ENCODE results near the gene BTN2A1.

DNA sequence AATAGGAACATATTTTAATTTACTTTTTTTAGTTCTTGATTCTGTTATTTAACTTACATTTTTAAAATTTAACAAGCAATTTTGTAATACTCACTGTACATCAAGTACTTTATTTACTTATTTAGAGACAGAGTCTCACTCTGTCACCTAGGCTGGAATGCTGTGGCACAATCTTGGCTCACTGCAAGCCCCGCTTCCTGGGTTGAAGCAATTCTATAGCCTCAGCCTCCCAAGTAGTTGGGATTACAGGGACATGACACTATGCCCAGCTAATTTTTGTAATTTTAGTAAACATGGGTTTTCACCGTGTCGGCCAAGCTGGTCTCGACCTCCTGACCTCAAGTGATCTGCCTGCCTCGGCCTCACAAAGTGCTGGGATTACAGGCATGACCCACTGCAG is 10.5 kb upstream of the BTN2A1 start:
- TF ChIP-seq MAX (IDR thresholded peaks at IDR 0.05; ENCODE audit: low read depth) (no peak), CHD2 (IDR thresholded peaks at IDR 0.05; ENCODE audit: low read length, partially characterized antibody) (no peak), EZH2phosphoT487 (IDR thresholded peaks at IDR 0.05; ENCODE audit: borderline replicate concordance, low read depth) (no peak), SMC3 (IDR thresholded peaks at IDR 0.05; ENCODE audit: low read depth, low read length) (no peak), JUND (IDR thresholded peaks at IDR 0.05) (no peak), POLR2AphosphoS5 (IDR thresholded peaks at IDR 0.05; ENCODE audit: low read depth, low read length) (no peak), EP300 (IDR thresholded peaks at IDR 0.05; ENCODE audit: borderline replicate concordance in 1 of 2, low read depth in 1 of 2, low read length in 1 of 2) (no peak), NRF1 (IDR thresholded peaks at IDR 0.05; ENCODE audit: low read depth, low read length) (no peak)
- TF ChIP-seq, protein P1, sequence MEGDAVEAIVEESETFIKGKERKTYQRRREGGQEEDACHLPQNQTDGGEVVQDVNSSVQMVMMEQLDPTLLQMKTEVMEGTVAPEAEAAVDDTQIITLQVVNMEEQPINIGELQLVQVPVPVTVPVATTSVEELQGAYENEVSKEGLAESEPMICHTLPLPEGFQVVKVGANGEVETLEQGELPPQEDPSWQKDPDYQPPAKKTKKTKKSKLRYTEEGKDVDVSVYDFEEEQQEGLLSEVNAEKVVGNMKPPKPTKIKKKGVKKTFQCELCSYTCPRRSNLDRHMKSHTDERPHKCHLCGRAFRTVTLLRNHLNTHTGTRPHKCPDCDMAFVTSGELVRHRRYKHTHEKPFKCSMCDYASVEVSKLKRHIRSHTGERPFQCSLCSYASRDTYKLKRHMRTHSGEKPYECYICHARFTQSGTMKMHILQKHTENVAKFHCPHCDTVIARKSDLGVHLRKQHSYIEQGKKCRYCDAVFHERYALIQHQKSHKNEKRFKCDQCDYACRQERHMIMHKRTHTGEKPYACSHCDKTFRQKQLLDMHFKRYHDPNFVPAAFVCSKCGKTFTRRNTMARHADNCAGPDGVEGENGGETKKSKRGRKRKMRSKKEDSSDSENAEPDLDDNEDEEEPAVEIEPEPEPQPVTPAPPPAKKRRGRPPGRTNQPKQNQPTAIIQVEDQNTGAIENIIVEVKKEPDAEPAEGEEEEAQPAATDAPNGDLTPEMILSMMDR (IDR thresholded peaks at IDR 0.05), result no peak
- TF ChIP-seq, protein P2, sequence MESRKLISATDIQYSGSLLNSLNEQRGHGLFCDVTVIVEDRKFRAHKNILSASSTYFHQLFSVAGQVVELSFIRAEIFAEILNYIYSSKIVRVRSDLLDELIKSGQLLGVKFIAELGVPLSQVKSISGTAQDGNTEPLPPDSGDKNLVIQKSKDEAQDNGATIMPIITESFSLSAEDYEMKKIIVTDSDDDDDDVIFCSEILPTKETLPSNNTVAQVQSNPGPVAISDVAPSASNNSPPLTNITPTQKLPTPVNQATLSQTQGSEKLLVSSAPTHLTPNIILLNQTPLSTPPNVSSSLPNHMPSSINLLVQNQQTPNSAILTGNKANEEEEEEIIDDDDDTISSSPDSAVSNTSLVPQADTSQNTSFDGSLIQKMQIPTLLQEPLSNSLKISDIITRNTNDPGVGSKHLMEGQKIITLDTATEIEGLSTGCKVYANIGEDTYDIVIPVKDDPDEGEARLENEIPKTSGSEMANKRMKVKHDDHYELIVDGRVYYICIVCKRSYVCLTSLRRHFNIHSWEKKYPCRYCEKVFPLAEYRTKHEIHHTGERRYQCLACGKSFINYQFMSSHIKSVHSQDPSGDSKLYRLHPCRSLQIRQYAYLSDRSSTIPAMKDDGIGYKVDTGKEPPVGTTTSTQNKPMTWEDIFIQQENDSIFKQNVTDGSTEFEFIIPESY (IDR thresholded peaks at IDR 0.05; ENCODE audit: borderline replicate concordance, low read depth), result no peak
